DMS53 treated with DMSO at 0.1 percent for 48 hours (cell line): Measurements from ENCODE around the gene DCBLD2.

ENCODE experiments used
- DNase-seq: peaks from one replicate; lab custom pipeline; 2025; ENCODE audit not compliant: unreplicated experiment; lab: John Stamatoyannopoulos, UW

Gene DCBLD2

GRCh38 chr3:98770261-98771039 is 131.0 kb downstream of the DCBLD2 start:
- peak; percentile 1 for DNase-seq

GRCh38 chr3:98769448-98769847 is 132.0 kb downstream of the DCBLD2 start:
- DNase-seq = no peak

DNA sequence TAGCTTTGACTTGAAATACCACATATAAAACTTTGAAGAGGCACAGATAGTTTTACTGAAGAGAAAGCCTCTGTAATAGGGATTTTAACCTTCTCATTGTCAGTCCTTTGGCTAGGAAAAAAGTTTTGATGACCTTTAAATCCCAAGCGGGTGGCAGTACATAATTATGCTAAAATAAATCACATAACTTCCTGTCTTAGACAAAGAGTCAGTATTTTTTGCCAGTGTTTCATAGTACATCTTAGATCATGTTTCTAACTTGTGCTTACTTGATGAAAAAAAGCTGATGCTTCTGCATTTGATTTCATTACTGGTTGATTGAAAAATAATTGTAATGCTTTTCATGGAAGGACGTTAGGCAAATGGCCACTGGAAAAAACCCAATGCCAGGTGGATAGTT is 132.5 kb downstream of the DCBLD2 start:
- no peak for DNase-seq

DNA sequence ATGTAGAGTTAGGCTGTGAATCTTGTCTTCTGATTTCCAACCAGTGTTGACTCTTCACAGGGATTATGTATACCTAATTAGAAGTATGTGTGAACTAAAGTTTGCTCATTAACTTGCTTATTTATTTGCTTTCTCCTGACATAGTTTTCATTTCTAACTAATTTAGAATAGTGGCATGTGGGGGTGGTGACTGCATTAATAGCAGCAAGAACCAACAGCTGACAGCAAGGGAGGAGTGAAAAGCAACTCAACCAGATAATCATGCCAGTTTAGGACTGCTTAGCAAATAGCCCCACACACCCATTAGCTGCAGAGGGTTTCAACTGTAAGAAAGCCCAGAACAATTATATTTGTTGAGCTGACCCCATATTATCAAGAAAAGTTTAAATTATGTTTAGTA is 134.6 kb downstream of the DCBLD2 start:
- DNase-seq = no peak

GRCh38 chr3:98765721-98766120 is 135.8 kb downstream of the DCBLD2 start:
- DNase-seq = no peak

- DNase-seq = no peak
Observed at GRCh38 chr3:98764472-98764884, 137.0 kb downstream of the DCBLD2 start.

DNA sequence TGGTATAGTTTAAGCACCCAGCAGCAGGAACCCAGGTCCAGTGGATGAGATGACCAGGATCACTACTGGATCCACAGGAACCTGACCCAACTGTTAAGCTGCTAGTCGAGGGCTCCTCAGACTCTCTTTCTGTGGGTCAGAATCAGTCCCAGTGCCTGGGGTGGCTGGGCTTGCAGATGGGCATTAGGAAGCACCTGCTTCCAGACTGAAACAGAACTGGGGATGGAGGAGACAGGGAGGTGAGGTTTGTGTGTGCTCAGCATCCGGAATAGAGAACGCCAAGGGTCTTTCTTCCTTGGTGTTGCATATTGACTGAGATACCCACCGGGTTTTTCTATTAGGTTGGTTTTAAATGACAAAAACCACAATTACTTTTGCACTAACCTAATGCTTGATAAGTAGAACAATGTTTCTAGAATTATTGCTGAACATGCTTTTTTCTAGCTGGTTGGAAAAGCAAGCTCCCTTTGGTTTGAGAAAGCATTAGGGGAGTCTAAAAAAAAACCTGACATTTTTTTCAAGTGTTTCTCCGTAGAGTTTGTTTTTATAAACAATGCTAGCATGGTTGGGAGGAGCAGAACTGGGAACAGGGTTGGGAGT is 137.6 kb downstream of the DCBLD2 start:
- no peak for DNase-seq

DNA sequence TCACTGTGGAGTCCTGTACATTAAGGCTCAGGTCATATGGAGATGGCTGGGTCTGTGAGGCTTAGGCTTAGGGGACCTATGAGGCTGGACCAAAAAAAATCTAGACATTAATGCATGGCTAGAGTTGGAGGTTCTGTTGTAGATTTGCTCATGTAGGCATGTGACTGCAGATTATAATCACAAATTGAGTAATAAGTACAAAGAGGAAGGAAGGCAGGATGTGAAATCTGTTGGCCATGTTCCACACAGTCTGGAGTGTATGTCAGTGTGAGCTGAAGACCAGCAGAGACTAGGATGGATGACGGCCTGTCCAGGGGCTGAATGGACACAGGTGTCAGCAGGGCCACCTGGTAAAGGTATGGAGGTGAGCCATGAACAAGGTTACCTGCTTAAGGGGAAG is 138.4 kb downstream of the DCBLD2 start, which contains the start of gene ST3GAL6:
Gene ST3GAL6, plus strand, starts transcription at position 265 of the 400 bp plus-strand sequence. CDS start 5,101 bp downstream, outside the sequence.
- no peak for DNase-seq

- DNase-seq = no peak
Observed at GRCh38 chr3:98761643-98762229, 139.8 kb downstream of the DCBLD2 start.

GRCh38 chr3:98759629-98760028 is 141.9 kb downstream of the DCBLD2 start:
- DNase-seq = no peak

DNA sequence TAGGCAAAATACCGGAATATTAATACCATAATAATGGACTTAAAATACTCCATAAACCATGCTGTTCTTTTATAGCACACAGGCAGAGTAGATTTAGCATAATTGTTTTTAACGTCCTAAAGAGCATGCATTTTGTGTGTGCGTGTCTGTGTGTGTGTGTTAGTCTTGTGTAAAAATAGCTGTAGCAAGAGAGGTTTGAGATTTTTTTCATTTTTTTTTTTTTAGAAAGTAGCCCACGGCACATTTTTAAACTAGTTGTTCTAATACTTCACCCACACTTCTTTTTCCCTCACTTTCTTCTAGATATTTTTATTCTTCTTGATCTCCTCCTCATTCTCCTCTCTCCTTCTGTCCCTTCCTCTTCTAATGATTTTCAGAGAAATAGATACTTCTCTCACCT is 145.9 kb downstream of the DCBLD2 start:
- DNase-seq = no peak

- no peak for DNase-seq
Observed at GRCh38 chr3:98754483-98754882, 147.0 kb downstream of the DCBLD2 start.

DNA sequence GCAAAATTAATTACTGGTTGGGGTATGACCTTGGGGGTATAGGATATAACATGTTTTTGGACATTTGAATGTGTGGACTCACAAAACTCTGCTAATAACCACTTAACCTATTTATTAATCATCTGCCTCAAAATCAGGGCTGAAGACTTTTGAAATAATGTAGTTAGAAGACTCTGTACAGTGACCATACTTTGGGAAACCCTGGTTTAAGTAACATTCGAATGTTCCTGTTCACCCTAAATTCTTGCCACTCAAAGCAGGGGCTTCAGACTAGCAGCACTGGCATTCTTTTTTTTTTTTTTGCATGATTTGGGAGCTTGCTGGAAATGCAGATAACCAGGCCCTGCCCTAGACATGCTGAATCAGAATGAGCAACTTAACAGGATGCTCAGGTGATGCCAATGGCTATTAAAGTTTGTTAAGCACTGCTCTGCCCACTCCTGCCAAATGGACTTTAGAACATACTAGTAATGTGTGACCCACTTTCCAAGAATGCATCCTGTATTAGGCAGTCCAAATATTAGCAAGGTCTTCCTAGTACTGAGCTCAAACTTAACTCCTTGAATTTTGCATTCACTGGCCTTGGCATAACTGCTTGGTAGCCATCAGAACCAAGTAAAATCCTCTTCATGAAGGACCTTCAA is 151.1 kb downstream of the DCBLD2 start:
- no peak for DNase-seq

- no peak for DNase-seq
Observed at GRCh38 chr3:98746882-98747281, 154.6 kb downstream of the DCBLD2 start.

DNA sequence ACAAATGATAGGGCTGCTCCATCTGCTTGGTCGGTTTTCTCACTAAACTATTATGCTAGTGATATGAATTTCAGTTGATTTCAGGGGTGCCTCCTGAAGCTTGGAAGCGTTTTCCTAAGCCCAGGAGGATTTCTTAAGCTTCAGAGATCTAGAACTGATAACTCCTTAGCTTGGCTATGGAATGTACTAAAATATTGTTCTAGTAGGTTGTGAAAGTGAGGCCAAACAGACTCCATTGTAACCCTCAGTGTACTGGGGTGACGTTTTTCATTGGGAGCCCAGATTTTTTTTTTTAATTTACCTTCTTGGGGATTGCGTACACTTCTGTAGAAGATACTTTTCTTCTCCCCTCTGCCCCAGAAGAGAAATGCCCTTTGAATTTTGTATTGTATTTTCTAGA is 155.4 kb downstream of the DCBLD2 start:
- no peak for DNase-seq
